GM12878 (cell line): ENCODE measurements around the gene NDUFA7. TPM values are rescaled to one million over a fixed set of nuclear protein-coding genes. Genes with fewer than 3 reads are reported as not detected.

ENCODE experiments used
- CBFB ChIP-seq: IDR thresholded peaks from 2 replicates; pipeline ENCODE4 v1.6.1; 2016; ENCODE audit warnings: antibody characterized with exemption, low read depth
- CREM ChIP-seq: IDR thresholded peaks from 2 replicates; pipeline ENCODE4 v1.6.1; 2014; ENCODE audit warnings: antibody characterized with exemption, low read depth
- EP300 ChIP-seq, 2 experiments: fragments of 150-350 bp in 1 of 2; IDR thresholded peaks; 2 replicates each; pipeline ENCODE4 v1.6.1; 2011 to 2012; ENCODE audit warnings: low read depth in 2 of 2, low read length in 2 of 2, borderline replicate concordance in 1 of 2, improper control_type of control experiment in 1 of 2, inconsistent platforms in 1 of 2; ENCODE audit not compliant: control insufficient read depth in 1 of 2
- IKZF1 ChIP-seq: fragments of 450-650 bp; conservative IDR thresholded peaks from 2 replicates; pipeline ENCODE4 v1.6.1; 2017; ENCODE audit warnings: antibody characterized with exemption, mild to moderate bottlenecking
- IKZF2 ChIP-seq, 2 experiments: fragments of 450-650 bp; IDR thresholded peaks; 2 replicates each; pipeline ENCODE4 v1.6.1; 2017; ENCODE audit warnings: mild to moderate bottlenecking in 2 of 2, moderate library complexity in 2 of 2
- LARP7 ChIP-seq: fragments of 450-650 bp; IDR thresholded peaks from 2 replicates; pipeline ENCODE4 v1.6.1; 2017; ENCODE audit warnings: mild to moderate bottlenecking
- NR2C1 ChIP-seq: fragments of 450-650 bp; IDR thresholded peaks from 2 replicates; pipeline ENCODE4 v1.6.1; 2017; ENCODE audit warnings: antibody characterized with exemption, mild to moderate bottlenecking, moderate library complexity
- PAX5 ChIP-seq: IDR thresholded peaks from 2 replicates; pipeline ENCODE4 v1.6.1; 2011; ENCODE audit warnings: low read depth, low read length, borderline replicate concordance
- PAX8 ChIP-seq: fragments of 450-650 bp; IDR thresholded peaks from 2 replicates; pipeline ENCODE4 v1.6.1; 2017; ENCODE audit warnings: mild to moderate bottlenecking, moderate library complexity
- POLR2A ChIP-seq: IDR thresholded peaks from 2 replicates; pipeline ENCODE4 v1.6.1; 2011; ENCODE audit warnings: low read depth, mild to moderate bottlenecking, low read length
- RB1 ChIP-seq: fragments of 450-650 bp; formaldehyde crosslinking; IDR thresholded peaks from 2 replicates; pipeline ENCODE4 v1.6.1; 2017; ENCODE audit warnings: mild to moderate bottlenecking, borderline replicate concordance
- SIN3A ChIP-seq: IDR thresholded peaks from 2 replicates; pipeline ENCODE4 v1.6.1; 2012; ENCODE audit warnings: low read depth, low read length, improper control_type of control experiment
- SPI1 ChIP-seq: IDR thresholded peaks from 2 replicates; pipeline ENCODE4 v1.6.1; 2011; ENCODE audit warnings: low read depth, mild to moderate bottlenecking, low read length, moderate library complexity, borderline replicate concordance; ENCODE audit not compliant: insufficient read depth
- TAF1 ChIP-seq: IDR thresholded peaks from 2 replicates; pipeline ENCODE4 v1.6.1; 2011; ENCODE audit warnings: mild to moderate bottlenecking, low read depth, low read length, borderline replicate concordance
- TARDBP ChIP-seq: IDR thresholded peaks from 2 replicates; pipeline ENCODE4 v1.6.1; 2016; ENCODE audit warnings: borderline replicate concordance
- YBX1 ChIP-seq: fragments of 450-650 bp; IDR thresholded peaks from 2 replicates; pipeline ENCODE4 v1.6.1; 2016; ENCODE audit warnings: antibody characterized with exemption
- ZSCAN29 ChIP-seq: fragments of 450-650 bp; IDR thresholded peaks from 2 replicates; pipeline ENCODE4 v1.6.1; 2017; ENCODE audit warnings: mild to moderate bottlenecking, moderate library complexity
- polyA plus RNA-seq, 11 experiments: library from polyadenylated mRNA; depleted of rRNA in 4 of 11; unstranded in 6 of 11; stranded (reverse) in 5 of 11; fragments of >200 nt; fragmentation: Nextera tagmentation in 4 of 11; fragmentation: Illumina TruSeq in 1 of 11; extraction: Ambion mirVana in 4 of 11; extraction: Trizol in 1 of 11; gene quantifications; 1 replicate in 1 of 11; 2 replicates in 10 of 11; pipeline versions ENCODE4 v1.2.1 to v1.2.3, GENCODE V29; 2011 to 2016; ENCODE audit warnings: inconsistent platforms in 2 of 11, missing spikeins in 2 of 11, low read depth in 1 of 11
- total RNA-seq, 4 experiments: library from RNA; depleted of rRNA in 3 of 4; stranded (reverse); fragments of >200 nt in 3 of 4; fragmentation: Illumina TruSeq in 1 of 4; extraction: Trizol in 1 of 4; gene quantifications; 2 replicates each; pipeline versions ENCODE4 v1.2.1 to v1.2.3, GENCODE V29; 2013 to 2021
- TF ChIP-seq, protein P1 (sequence below): IDR thresholded peaks from 2 replicates; pipeline ENCODE4 v1.6.1; 2012; ENCODE audit warnings: improper control_type of control experiment, low read depth, low read length; ENCODE audit not compliant: insufficient replicate concordance
- TF ChIP-seq, protein P2 (sequence below): fragments of 450-650 bp; IDR thresholded peaks from 2 replicates; pipeline ENCODE4 v1.6.1; 2017; ENCODE audit warnings: mild to moderate bottlenecking, moderate library complexity
- TF ChIP-seq, protein P3 (sequence below): fragments of 450-650 bp; IDR thresholded peaks from 2 replicates; pipeline ENCODE4 v1.6.1; 2014; ENCODE audit warnings: mild to moderate bottlenecking

Gene NDUFA7
- total and polyA plus RNA-seq, 10 of the 15 experiments (the other 5 are each of a cell fraction or from before 2014, with no cell fraction given) = 79.0 to 360 (median 174) TPM

DNA sequence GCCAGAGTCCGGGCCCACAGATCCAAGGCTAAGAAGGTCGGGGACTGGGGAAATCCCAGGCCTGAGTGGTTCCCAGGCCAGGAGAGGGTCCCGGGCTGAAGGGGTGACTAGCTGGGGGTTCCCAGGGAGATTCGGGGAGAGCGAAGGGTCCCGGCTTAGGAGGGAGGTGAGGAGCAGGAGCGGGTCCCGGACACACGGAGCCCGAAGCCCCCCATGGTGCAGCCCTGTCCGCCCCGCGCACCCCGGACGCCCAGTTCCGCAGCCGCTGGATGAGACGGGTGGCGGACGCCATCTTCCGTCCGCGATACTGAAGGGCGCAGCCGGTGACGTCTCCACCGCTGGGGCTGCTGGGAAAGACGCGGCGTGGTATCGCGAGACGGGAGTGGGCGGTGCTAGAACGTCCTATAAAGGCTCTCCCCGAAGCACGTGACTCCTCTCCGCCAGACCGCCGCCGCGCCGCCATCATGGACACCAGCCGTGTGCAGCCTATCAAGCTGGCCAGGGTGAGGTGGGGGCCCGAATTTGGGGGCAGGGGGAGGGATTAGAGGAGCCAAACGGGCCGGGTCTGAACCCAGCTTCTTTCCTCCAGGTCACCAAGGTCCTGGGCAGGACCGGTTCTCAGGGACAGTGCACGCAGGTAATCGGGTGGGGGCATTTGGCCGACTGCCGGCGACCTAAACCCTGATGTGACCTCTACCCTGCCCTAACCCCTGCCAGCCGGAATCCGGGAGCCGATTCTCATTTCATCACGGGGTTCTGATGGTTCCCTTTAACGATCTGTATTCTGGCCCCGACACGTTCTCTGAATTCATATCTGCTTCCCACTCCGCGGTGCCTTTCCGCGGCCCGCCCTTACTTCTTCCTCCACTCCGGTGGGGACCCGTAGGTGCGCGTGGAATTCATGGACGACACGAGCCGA, at the start of gene NDUFA7, which contains the start of gene RPS28 (continued):
- TF ChIP-seq, protein P1, sequence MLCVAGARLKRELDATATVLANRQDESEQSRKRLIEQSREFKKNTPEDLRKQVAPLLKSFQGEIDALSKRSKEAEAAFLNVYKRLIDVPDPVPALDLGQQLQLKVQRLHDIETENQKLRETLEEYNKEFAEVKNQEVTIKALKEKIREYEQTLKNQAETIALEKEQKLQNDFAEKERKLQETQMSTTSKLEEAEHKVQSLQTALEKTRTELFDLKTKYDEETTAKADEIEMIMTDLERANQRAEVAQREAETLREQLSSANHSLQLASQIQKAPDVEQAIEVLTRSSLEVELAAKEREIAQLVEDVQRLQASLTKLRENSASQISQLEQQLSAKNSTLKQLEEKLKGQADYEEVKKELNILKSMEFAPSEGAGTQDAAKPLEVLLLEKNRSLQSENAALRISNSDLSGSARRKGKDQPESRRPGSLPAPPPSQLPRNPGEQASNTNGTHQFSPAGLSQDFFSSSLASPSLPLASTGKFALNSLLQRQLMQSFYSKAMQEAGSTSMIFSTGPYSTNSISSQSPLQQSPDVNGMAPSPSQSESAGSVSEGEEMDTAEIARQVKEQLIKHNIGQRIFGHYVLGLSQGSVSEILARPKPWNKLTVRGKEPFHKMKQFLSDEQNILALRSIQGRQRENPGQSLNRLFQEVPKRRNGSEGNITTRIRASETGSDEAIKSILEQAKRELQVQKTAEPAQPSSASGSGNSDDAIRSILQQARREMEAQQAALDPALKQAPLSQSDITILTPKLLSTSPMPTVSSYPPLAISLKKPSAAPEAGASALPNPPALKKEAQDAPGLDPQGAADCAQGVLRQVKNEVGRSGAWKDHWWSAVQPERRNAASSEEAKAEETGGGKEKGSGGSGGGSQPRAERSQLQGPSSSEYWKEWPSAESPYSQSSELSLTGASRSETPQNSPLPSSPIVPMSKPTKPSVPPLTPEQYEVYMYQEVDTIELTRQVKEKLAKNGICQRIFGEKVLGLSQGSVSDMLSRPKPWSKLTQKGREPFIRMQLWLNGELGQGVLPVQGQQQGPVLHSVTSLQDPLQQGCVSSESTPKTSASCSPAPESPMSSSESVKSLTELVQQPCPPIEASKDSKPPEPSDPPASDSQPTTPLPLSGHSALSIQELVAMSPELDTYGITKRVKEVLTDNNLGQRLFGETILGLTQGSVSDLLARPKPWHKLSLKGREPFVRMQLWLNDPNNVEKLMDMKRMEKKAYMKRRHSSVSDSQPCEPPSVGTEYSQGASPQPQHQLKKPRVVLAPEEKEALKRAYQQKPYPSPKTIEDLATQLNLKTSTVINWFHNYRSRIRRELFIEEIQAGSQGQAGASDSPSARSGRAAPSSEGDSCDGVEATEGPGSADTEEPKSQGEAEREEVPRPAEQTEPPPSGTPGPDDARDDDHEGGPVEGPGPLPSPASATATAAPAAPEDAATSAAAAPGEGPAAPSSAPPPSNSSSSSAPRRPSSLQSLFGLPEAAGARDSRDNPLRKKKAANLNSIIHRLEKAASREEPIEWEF = no peak
- TF ChIP-seq NR2C1 (0 out of 2 replicates have a peak, but pooled peaks have one; percentile 12), SPI1 (peak; percentile 67; the same call in 1 of the 2 replicates), CBFB (peak; percentile 99), YBX1 (no peak), TARDBP (peak; percentile 72; the same call in 1 of the 2 replicates), TAF1 (peak; percentile 99), PAX5 (peak; percentile 23; the same call in 1 of the 2 replicates), CREM (peak; percentile 98), ZSCAN29 (no peak), IKZF2 (IDR thresholded peaks at IDR 0.05) (peak in 1 of 2 experiments; percentile 7; a peak in 2 of 4 replicates), LARP7 (peak; percentile 65; the same call in 1 of the 2 replicates), EP300 (IDR thresholded peaks at IDR 0.05; ENCODE audit: borderline replicate concordance in 1 of 2, control insufficient read depth in 1 of 2, low read depth in 2 of 2, low read length in 2 of 2) (no peak), IKZF1 (peak; percentile 84), PAX8 (no peak), SIN3A (no peak), POLR2A (peak; percentile 97), RB1 (peak; percentile 59; the same call in 1 of the 2 replicates)
- TF ChIP-seq, protein P2, sequence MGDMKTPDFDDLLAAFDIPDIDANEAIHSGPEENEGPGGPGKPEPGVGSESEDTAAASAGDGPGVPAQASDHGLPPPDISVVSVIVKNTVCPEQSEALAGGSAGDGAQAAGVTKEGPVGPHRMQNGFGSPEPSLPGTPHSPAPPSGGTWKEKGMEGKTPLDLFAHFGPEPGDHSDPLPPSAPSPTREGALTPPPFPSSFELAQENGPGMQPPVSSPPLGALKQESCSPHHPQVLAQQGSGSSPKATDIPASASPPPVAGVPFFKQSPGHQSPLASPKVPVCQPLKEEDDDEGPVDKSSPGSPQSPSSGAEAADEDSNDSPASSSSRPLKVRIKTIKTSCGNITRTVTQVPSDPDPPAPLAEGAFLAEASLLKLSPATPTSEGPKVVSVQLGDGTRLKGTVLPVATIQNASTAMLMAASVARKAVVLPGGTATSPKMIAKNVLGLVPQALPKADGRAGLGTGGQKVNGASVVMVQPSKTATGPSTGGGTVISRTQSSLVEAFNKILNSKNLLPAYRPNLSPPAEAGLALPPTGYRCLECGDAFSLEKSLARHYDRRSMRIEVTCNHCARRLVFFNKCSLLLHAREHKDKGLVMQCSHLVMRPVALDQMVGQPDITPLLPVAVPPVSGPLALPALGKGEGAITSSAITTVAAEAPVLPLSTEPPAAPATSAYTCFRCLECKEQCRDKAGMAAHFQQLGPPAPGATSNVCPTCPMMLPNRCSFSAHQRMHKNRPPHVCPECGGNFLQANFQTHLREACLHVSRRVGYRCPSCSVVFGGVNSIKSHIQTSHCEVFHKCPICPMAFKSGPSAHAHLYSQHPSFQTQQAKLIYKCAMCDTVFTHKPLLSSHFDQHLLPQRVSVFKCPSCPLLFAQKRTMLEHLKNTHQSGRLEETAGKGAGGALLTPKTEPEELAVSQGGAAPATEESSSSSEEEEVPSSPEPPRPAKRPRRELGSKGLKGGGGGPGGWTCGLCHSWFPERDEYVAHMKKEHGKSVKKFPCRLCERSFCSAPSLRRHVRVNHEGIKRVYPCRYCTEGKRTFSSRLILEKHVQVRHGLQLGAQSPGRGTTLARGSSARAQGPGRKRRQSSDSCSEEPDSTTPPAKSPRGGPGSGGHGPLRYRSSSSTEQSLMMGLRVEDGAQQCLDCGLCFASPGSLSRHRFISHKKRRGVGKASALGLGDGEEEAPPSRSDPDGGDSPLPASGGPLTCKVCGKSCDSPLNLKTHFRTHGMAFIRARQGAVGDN = peak; percentile 49; the same call in 1 of the 2 replicates
- TF ChIP-seq, protein P3, sequence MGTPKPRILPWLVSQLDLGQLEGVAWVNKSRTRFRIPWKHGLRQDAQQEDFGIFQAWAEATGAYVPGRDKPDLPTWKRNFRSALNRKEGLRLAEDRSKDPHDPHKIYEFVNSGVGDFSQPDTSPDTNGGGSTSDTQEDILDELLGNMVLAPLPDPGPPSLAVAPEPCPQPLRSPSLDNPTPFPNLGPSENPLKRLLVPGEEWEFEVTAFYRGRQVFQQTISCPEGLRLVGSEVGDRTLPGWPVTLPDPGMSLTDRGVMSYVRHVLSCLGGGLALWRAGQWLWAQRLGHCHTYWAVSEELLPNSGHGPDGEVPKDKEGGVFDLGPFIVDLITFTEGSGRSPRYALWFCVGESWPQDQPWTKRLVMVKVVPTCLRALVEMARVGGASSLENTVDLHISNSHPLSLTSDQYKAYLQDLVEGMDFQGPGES = no peak
